Sigmoid colon (tissue), 4 donors: ENCODE results near the gene ANGEL2.

Experiments
- EP300 ChIP-seq, 4 donors: sonication (generic); formaldehyde crosslinking; IDR thresholded peaks; one replicate each; pipeline ENCODE4 v1.6.1; 2017; ENCODE audit warnings: antibody characterized with exemption in 4 of 4
- POLR2A ChIP-seq, 2 donors: fragments of 450-650 bp; IDR thresholded peaks; one replicate each; pipeline ENCODE4 v1.6.1; 2016; ENCODE audit warnings: antibody characterized with exemption in 2 of 2, mild to moderate bottlenecking in 2 of 2, moderate library complexity in 2 of 2
- TF ChIP-seq, protein P1 (sequence below), 4 experiments: fragments of 450-650 bp in 3 of 4; fragments of 200-600 bp in 1 of 4; IDR thresholded peaks; one replicate each; pipeline ENCODE4 v1.5.1; 2016 to 2019; ENCODE audit warnings: antibody characterized with exemption in 4 of 4, mild to moderate bottlenecking in 3 of 4, moderate library complexity in 2 of 4

GRCh38 chr1:213051127-213051880 is 35.6 kb upstream of the ANGEL2 start, which contains the start of gene RPS6KC1:
- TF ChIP-seq, protein P1, sequence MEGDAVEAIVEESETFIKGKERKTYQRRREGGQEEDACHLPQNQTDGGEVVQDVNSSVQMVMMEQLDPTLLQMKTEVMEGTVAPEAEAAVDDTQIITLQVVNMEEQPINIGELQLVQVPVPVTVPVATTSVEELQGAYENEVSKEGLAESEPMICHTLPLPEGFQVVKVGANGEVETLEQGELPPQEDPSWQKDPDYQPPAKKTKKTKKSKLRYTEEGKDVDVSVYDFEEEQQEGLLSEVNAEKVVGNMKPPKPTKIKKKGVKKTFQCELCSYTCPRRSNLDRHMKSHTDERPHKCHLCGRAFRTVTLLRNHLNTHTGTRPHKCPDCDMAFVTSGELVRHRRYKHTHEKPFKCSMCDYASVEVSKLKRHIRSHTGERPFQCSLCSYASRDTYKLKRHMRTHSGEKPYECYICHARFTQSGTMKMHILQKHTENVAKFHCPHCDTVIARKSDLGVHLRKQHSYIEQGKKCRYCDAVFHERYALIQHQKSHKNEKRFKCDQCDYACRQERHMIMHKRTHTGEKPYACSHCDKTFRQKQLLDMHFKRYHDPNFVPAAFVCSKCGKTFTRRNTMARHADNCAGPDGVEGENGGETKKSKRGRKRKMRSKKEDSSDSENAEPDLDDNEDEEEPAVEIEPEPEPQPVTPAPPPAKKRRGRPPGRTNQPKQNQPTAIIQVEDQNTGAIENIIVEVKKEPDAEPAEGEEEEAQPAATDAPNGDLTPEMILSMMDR (IDR thresholded peaks at IDR 0.05), result peak in 2 of 4 experiments; percentile 13 to 15
- TF ChIP-seq POLR2A (IDR thresholded peaks at IDR 0.05) (peak in 1 of 2 donors; percentile 11), EP300 (IDR thresholded peaks at IDR 0.05) (peak in 1 of 4 donors; percentile 8)
